Chondrocyte (in vitro differentiated cells): ENCODE measurements around the gene GTF3A. TPM values are rescaled to one million over a fixed set of nuclear protein-coding genes. Genes with fewer than 3 reads are reported as not detected.
A peak's percentile ranks its signal among the peaks of the same experiment; 100 is the strongest.

Source experiments
- DNase-seq: peaks from one replicate; pipeline ENCODE4 v3.0.0; 2021; ENCODE audit warnings: mixed read lengths, low spot score
- H3K27ac Mint-ChIP-seq: one replicate; pipeline ENCODE4 v1.8.0; 2021; ENCODE audit warnings: mild to moderate bottlenecking, moderate library complexity, mixed read lengths; ENCODE audit not compliant: unreplicated experiment
- H3K27me3 Mint-ChIP-seq: 2 replicates; pipeline ENCODE4 v1.8.0; 2021; ENCODE audit warnings: low read depth, mixed read lengths
- H3K36me3 Mint-ChIP-seq: 2 replicates; pipeline ENCODE4 v1.8.0; 2021; ENCODE audit warnings: low read depth, mixed read lengths
- H3K4me1 Mint-ChIP-seq: 2 replicates; pipeline ENCODE4 v1.8.0; 2021; ENCODE audit warnings: low read depth, mild to moderate bottlenecking, mixed read lengths
- H3K4me3 Mint-ChIP-seq: one replicate; pipeline ENCODE4 v1.8.0; 2021; ENCODE audit warnings: mild to moderate bottlenecking, moderate library complexity, mixed read lengths; ENCODE audit not compliant: unreplicated experiment
- H3K9me3 Mint-ChIP-seq: 2 replicates; pipeline ENCODE4 v1.8.0; 2021; ENCODE audit warnings: low read depth, mixed read lengths
- total RNA-seq: library from RNA; stranded (reverse); gene quantifications from 3 replicates; pipeline ENCODE4 v1.2.1, GENCODE V29; 2021
- TF ChIP-seq, protein P1 (sequence below): fragments of 200-600 bp; sonication (generic); IDR thresholded peaks from 2 replicates; pipeline ENCODE4 v1.5.0; 2021; ENCODE audit warnings: antibody characterized with exemption, mild to moderate bottlenecking, moderate library complexity

The GTF3A gene
- total RNA-seq, 1 donor from 2014 or later: 74.7 TPM

DNA sequence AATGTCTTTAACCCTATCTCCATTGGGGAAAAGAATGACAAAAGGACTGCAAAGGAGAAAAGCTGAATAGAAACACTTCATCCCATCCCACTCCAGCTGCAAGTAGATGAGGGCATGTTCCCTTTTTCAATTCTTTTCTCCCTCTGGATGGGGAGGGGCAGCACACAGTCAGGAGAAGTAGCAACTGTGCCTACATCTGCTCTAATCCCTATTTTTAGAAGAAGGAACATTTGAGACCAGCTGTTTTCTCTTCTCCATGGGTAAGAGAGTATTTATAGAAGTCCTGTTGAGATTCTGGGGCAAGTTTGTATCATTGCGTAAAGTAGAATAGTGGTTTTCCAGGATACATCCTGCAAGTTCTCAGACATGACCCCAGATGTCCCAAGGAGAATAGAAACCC lies 9.3 kb upstream of the GTF3A start:
- Mint-ChIP-seq H3K27me3 (peaks cover 43% of the 10 kb centered on the region), H3K27ac (no peak overlapping the region), H3K9me3 (no peaks in the 10 kb centered on the region), H3K4me3 (no peak overlapping the region), H3K36me3 (peaks cover 2% of the 10 kb centered on the region), H3K4me1 (no peaks in the 10 kb centered on the region)
- TF ChIP-seq, protein P1, sequence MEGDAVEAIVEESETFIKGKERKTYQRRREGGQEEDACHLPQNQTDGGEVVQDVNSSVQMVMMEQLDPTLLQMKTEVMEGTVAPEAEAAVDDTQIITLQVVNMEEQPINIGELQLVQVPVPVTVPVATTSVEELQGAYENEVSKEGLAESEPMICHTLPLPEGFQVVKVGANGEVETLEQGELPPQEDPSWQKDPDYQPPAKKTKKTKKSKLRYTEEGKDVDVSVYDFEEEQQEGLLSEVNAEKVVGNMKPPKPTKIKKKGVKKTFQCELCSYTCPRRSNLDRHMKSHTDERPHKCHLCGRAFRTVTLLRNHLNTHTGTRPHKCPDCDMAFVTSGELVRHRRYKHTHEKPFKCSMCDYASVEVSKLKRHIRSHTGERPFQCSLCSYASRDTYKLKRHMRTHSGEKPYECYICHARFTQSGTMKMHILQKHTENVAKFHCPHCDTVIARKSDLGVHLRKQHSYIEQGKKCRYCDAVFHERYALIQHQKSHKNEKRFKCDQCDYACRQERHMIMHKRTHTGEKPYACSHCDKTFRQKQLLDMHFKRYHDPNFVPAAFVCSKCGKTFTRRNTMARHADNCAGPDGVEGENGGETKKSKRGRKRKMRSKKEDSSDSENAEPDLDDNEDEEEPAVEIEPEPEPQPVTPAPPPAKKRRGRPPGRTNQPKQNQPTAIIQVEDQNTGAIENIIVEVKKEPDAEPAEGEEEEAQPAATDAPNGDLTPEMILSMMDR: no peak
- DNase-seq: no peak

DNA sequence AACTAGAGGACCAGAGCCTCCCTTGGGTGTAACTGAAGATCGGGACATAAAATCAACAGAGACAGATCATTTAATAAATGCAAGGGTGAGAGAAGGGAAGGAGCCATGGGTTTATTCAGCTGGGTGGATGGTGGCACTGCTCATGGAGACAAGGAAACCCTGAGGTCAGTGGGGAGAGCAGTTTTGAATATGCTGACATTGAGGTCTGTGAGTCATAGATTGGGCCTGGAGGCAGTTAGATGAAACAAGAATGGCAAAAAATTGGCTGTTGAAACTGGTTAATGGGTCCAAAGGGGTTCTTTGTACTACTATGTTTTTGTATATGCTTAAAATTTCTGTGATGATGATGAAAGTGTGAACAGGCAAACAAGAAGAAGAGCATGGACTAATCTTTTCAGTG lies 5.1 kb upstream of the GTF3A start:
- no peak overlapping the region for H3K27ac Mint-ChIP-seq
- H3K4me1 Mint-ChIP-seq: peaks cover 5% of the 10 kb centered on the region
- H3K4me3 Mint-ChIP-seq: no peak overlapping the region
- no peaks in the 10 kb centered on the region for H3K9me3 Mint-ChIP-seq
- TF ChIP-seq, protein P1: no peak
- DNase-seq: no peak
- peaks cover 19% of the 10 kb centered on the region for H3K27me3 Mint-ChIP-seq
- no peaks in the 10 kb centered on the region for H3K36me3 Mint-ChIP-seq

DNA sequence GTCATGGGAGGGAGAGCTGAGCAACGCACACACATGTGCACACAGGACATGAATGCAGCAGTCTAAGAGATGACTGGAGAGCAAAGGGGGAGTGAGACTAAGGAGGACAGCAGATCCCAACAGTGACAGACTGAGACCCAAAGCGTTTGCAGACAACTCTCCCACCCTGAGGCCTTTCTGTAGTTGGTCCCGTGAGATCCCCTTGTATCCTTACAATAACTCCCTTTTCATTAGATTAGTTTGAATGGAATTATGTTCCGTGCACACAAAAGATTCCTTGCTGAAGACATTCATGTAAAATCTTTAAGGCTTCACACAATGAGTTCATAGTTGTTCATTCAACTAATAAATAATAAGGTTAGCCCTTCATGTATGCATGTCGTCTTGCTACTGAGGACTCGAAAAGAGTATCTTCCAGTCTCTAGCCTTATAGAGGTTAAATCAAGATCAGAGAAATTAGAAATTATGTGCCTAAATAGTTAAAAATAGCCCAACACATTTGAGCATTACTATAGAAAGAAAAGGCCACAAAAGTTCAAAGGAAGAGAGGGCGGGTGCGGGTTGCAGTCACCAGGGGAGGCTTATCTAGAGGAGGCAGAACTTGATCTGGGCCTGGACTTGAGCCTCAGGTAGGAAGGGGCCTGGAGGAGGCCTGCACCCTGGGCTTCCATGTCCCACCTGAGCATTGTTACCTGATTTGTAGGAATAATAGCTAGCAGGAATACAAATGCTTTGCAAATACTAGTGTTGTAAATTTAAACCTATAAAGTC lies 3.1 kb upstream of the GTF3A start:
- peaks cover 19% of the 10 kb centered on the region for H3K4me1 Mint-ChIP-seq
- TF ChIP-seq, protein P1: no peak
- no peaks in the 10 kb centered on the region for H3K36me3 Mint-ChIP-seq
- H3K27me3 Mint-ChIP-seq: no peaks in the 10 kb centered on the region
- H3K27ac Mint-ChIP-seq: no peak overlapping the region
- no peaks in the 10 kb centered on the region for H3K9me3 Mint-ChIP-seq
- no peak overlapping the region for H3K4me3 Mint-ChIP-seq
- DNase-seq: no peak

DNA sequence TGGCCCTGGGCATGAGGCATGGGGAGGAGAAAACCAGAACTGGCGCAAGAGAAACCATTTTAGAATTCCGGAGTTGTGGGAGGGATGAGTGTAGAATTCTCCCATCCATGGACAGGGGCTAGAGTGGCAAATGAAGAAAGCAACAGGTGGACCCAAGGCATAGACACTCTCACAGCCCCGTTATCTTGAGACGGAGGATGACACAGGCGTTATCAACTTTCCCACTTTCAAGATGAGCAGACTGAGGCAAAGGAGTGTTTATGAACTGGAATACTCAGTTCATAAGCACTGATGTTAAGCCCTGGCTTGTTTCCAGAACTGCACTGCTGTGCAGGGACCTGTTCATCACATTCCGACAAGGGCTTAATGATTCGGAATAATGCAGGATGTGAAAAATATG lies 1.1 kb upstream of the GTF3A start:
- H3K4me3 Mint-ChIP-seq: peak overlapping the region; percentile 2

DNA sequence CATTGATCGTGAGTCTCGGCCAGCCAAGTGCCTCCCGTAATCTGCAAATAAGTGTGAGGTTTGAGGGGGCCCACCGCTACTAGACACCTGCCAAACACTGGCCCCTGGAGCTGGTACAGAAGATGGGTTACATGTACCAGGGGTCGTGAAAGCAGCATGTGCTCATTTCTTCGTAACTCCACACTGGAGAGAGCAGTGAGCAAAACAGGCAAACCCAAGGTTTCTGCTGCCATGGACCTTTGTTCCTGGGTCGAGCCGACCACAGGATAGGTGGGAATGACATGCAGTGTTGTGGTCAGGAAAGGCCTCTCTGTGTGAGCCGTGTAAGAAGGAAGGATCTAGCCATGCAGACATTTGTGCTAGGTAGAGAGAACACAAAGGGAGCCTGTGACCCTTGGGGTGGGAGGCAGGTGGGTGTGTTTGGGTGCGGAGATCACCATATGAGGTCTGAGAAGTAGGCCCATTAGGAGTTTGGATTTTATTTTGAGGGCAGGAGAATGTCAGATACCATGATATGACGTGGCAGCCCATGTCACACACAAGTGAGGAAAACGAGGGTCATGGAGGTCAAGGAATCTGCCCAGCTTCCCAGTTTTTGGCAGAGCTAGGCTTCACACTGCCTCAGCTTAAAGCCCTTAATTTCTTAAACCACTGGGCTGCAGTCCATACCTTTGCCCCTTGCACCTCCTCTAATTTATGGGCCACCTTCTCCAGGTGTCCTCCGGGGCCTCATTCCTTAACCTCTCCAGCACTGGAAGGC lies 919 bp downstream of the GTF3A start:
- DNase-seq: no peak
- H3K27ac Mint-ChIP-seq: peak overlapping the region; percentile 86
- peak overlapping the region; percentile 72 for H3K4me3 Mint-ChIP-seq
- H3K27me3 Mint-ChIP-seq: no peaks in the 10 kb centered on the region
- H3K4me1 Mint-ChIP-seq: peaks cover 35% of the 10 kb centered on the region
- TF ChIP-seq, protein P1: no peak
- H3K36me3 Mint-ChIP-seq: peaks cover 3% of the 10 kb centered on the region
- H3K9me3 Mint-ChIP-seq: no peaks in the 10 kb centered on the region

More for the DNA sequence above, 1.1 kb upstream of the GTF3A start:
- Mint-ChIP-seq H3K9me3 (no peaks in the 10 kb centered on the region), H3K27me3 (no peaks in the 10 kb centered on the region), H3K27ac (no peak overlapping the region), H3K4me1 (peaks cover 35% of the 10 kb centered on the region), H3K36me3 (peaks cover 3% of the 10 kb centered on the region)
- TF ChIP-seq, protein P1: no peak
- DNase-seq: no peak
